Measurements from ENCODE around the gene CRYBA2. TPM values are rescaled to one million over a fixed set of nuclear protein-coding genes. Genes with fewer than 3 reads are reported as not detected.

The CRYBA2 gene
- total RNA-seq, 1 experiment from 2014 or later: not detected

DNA sequence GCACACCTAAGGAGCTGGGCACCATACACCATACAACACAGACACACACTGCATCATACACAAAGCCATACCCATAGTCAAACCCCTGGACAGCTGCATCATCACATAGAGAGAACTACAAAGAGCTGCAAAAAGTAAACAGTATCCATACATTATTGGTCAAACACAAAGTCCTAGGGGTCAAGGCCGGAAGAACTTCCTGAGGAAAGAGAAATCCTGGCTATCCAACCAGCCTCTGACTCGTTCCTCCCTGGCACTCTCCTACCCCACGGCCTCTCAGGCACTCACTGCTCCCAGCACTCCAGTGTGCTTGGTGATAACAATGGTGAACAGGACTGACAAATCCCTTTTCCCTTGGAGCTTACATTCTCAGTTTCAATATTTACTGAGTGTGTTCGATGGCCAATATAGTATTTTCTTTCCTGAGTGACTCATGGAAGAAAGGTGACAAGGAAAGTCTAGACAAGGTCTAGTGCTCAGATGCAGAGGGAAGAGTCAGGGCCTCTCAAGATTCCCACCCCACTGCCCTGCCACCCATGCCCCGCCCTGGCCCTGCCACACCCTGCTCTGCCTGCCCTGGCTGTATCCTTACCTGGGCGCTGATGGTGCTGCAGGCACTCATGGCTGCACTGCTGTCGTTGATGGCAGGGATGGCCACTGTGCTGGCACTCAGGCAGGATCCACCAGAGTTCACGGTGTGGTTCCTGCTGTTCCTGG, 44.7 kb upstream of the CRYBA2 start:
- H3K4me2 ChIP-seq: no peak overlapping the region
- H3K27me3 ChIP-seq (ENCODE audit: insufficient read depth, low read depth): peaks cover 62% of the 10 kb centered on the region
- H3K36me3 ChIP-seq (ENCODE audit: low read depth): no peaks in the 10 kb centered on the region
- H3K9me2 ChIP-seq (ENCODE audit: insufficient read depth): no peaks in the 10 kb centered on the region
- TF ChIP-seq CTCF (conservative IDR thresholded peaks at IDR 0.05) (no peak), EZH2 (IDR thresholded peaks at IDR 0.05; ENCODE audit: low read depth) (no peak)
- intact Hi-C loops (cut with micrococcal nuclease; ENCODE audit: unreplicated experiment): no loop called here
- ChIA-PET CTCF (no interaction called here), POLR2A (ENCODE audit: unreplicated experiment) (no interaction called here)
- no TSS peak for BruUV-seq (replicated peaks)
- no peaks in the 10 kb centered on the region for H4K20me1 ChIP-seq (ENCODE audit: insufficient read depth)
- H3K27ac ChIP-seq: no peak overlapping the region
- H3K4me1 ChIP-seq (replicated peaks; ENCODE audit: insufficient read depth): no peaks in the 10 kb centered on the region
- DNase-seq: no peak
- no peaks in the 10 kb centered on the region for H3K79me2 ChIP-seq (ENCODE audit: low read depth)
- H3K9me3 ChIP-seq (ENCODE audit: insufficient read depth, low read depth): no peaks in the 10 kb centered on the region
- no peak overlapping the region for H2AFZ ChIP-seq
- no peaks in the 10 kb centered on the region for H3F3A ChIP-seq (ENCODE audit: insufficient read depth, low read depth)
- no peak overlapping the region for H3K4me3 ChIP-seq

DNA sequence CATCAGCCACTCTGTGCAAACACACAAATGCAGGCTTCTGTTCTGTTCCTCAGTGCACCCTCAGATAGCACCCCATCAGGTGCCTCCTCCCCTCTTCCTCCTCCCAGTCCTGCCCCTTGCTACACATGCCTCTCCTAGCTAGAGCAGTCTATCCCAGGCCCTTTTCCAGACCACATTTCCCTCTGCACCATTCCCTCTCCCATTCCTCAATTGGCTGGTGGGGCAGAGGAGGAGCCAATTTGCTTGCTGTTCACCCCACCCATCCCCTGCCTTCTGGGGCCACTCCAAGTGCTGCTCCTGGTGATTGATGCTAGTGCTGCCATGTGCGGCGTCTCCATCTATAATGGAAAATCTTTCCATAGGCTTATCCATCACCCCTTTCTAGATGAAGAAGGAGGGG, 42.7 kb upstream of the CRYBA2 start:
- intact Hi-C loops (cut with micrococcal nuclease; ENCODE audit: unreplicated experiment): no loop called here
- no peaks in the 10 kb centered on the region for H3F3A ChIP-seq (ENCODE audit: insufficient read depth, low read depth)
- CTCF ChIA-PET: no interaction called here

DNA sequence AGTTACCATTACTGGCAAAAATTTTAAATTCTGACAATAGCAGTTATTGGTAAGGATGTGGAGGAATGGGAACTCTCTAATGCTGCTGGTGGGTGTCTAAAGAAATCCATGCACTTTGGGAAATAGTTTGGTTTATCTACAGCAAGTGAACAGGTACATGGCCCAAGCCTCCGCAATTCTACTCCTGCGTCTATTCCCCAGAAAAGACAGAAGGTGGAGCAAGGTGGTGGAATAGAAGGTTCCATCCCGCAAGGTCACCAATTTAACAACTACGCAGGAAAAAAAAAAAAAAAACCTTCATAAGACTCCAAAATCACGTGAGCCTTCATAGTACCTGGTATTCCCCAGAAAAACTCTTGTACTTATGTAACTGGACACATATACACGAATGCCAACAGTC, 41.6 kb upstream of the CRYBA2 start:
- Histone ChIP-seq H3F3A (ENCODE audit: insufficient read depth, low read depth) (no peaks in the 10 kb centered on the region), H3K9me3 (ENCODE audit: insufficient read depth, low read depth) (no peaks in the 10 kb centered on the region), H3K27ac (no peak overlapping the region), H3K27me3 (ENCODE audit: insufficient read depth, low read depth) (peaks cover 57% of the 10 kb centered on the region), H3K4me2 (no peak overlapping the region), H4K20me1 (ENCODE audit: insufficient read depth) (no peaks in the 10 kb centered on the region), H3K36me3 (ENCODE audit: low read depth) (no peaks in the 10 kb centered on the region), H3K4me3 (no peak overlapping the region), H3K79me2 (ENCODE audit: low read depth) (no peaks in the 10 kb centered on the region), H2AFZ (no peak overlapping the region), H3K9me2 (ENCODE audit: insufficient read depth) (no peaks in the 10 kb centered on the region), H3K4me1 (replicated peaks; ENCODE audit: insufficient read depth) (no peaks in the 10 kb centered on the region)
- intact Hi-C loops (cut with micrococcal nuclease; ENCODE audit: unreplicated experiment): no loop called here
- ChIA-PET CTCF (no interaction called here), POLR2A (ENCODE audit: unreplicated experiment) (no interaction called here)
- no peak for TF ChIP-seq EZH2 (IDR thresholded peaks at IDR 0.05; ENCODE audit: low read depth)
- TF ChIP-seq CTCF (conservative IDR thresholded peaks at IDR 0.05): no peak
- BruUV-seq (replicated peaks): no TSS peak
- no peak for DNase-seq

More for the DNA sequence above, 42.7 kb upstream of the CRYBA2 start:
- peaks cover 58% of the 10 kb centered on the region for H3K27me3 ChIP-seq (ENCODE audit: insufficient read depth, low read depth)
- H3K27ac ChIP-seq: no peak overlapping the region
- no peaks in the 10 kb centered on the region for H4K20me1 ChIP-seq (ENCODE audit: insufficient read depth)
- H3K79me2 ChIP-seq (ENCODE audit: low read depth): no peaks in the 10 kb centered on the region
- POLR2A ChIA-PET (ENCODE audit: unreplicated experiment): no interaction called here
- H3K4me3 ChIP-seq: no peak overlapping the region
- no peaks in the 10 kb centered on the region for H3K36me3 ChIP-seq (ENCODE audit: low read depth)
- no peaks in the 10 kb centered on the region for H3K9me2 ChIP-seq (ENCODE audit: insufficient read depth)
- TF ChIP-seq CTCF (conservative IDR thresholded peaks at IDR 0.05) (no peak), EZH2 (IDR thresholded peaks at IDR 0.05; ENCODE audit: low read depth) (no peak)
- H3K4me2 ChIP-seq: no peak overlapping the region
- DNase-seq: no peak
- BruUV-seq (replicated peaks): no TSS peak
- H3K4me1 ChIP-seq (replicated peaks; ENCODE audit: insufficient read depth): no peaks in the 10 kb centered on the region
- H2AFZ ChIP-seq: no peak overlapping the region
- no peaks in the 10 kb centered on the region for H3K9me3 ChIP-seq (ENCODE audit: insufficient read depth, low read depth)
